Measurements from ENCODE around the gene CPT1A.

DNA sequence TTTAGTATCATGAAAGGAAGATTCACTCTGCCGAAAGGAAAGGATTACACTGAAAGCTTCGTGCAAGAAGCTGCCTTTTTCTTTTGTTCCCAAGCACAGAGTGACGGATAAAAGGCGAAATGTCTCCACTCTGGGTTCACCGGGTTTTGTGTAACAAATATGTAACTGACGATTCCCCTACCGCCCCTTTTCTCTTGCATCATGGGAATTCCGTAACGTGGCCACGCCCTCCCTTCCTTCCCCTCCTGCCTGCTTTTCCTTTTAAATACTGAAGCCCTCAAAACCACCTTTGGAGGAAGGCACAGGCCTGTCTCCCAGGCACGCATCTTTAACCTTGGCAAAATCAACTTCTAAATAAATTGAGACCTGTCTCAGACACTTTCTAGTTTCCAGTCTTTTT lies 74.0 kb downstream of the CPT1A start:
- TF ChIP-seq, protein P1, sequence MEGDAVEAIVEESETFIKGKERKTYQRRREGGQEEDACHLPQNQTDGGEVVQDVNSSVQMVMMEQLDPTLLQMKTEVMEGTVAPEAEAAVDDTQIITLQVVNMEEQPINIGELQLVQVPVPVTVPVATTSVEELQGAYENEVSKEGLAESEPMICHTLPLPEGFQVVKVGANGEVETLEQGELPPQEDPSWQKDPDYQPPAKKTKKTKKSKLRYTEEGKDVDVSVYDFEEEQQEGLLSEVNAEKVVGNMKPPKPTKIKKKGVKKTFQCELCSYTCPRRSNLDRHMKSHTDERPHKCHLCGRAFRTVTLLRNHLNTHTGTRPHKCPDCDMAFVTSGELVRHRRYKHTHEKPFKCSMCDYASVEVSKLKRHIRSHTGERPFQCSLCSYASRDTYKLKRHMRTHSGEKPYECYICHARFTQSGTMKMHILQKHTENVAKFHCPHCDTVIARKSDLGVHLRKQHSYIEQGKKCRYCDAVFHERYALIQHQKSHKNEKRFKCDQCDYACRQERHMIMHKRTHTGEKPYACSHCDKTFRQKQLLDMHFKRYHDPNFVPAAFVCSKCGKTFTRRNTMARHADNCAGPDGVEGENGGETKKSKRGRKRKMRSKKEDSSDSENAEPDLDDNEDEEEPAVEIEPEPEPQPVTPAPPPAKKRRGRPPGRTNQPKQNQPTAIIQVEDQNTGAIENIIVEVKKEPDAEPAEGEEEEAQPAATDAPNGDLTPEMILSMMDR (IDR thresholded peaks at IDR 0.05), result no peak
- no peak for TF ChIP-seq POLR2A (IDR thresholded peaks at IDR 0.05)

All from prostate gland (tissue), 2 donors.